DMS 273 (cell line): Measurements from ENCODE around the gene NFATC1.
A peak's percentile ranks its signal among the peaks of the same experiment; 100 is the strongest.

Source experiments
- DNase-seq: peaks from one replicate; lab custom pipeline; 2025; ENCODE audit not compliant: unreplicated experiment; lab: John Stamatoyannopoulos, UW

NFATC1 gene

DNA sequence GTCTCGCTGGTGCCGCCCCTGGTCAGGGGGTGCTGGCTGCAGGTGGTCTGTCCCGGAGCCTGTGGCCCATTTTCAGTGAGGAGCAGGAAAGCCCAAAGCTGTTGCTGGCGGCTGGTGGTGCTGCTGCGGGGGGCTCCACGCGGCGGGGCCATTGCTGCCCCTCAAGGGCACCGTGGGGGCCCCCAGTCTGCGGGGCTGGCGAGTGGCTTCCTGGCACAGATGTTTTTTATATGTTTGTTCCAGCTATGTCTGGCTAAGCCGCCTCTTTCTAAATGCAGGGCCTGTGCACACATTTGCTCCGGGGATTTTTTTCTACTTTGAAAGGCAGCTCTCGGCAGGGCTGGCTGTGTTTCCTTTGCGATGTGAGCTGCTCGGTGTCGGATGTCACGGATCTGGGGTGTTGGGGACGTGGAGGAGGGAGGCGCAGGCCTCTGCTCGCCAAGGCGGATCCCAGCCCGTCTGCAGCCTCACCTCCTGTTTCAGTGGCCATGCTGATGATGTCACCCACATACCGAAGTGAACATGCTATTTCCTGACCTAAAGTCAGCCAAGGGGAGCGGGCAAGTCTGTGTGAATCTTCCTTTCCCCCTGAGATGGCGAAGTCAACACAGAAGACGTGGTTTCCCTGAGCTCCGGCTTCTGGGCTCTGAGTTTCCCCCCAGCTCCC, 171.9 kb downstream of the NFATC1 start:
- peak; percentile 84 for DNase-seq

- DNase-seq: no peak
Observed at GRCh38 chr18:79568543-79569205, 172.9 kb downstream of the NFATC1 start.

- DNase-seq: no peak
Observed at GRCh38 chr18:79569720-79570119, 174.0 kb downstream of the NFATC1 start.

DNA sequence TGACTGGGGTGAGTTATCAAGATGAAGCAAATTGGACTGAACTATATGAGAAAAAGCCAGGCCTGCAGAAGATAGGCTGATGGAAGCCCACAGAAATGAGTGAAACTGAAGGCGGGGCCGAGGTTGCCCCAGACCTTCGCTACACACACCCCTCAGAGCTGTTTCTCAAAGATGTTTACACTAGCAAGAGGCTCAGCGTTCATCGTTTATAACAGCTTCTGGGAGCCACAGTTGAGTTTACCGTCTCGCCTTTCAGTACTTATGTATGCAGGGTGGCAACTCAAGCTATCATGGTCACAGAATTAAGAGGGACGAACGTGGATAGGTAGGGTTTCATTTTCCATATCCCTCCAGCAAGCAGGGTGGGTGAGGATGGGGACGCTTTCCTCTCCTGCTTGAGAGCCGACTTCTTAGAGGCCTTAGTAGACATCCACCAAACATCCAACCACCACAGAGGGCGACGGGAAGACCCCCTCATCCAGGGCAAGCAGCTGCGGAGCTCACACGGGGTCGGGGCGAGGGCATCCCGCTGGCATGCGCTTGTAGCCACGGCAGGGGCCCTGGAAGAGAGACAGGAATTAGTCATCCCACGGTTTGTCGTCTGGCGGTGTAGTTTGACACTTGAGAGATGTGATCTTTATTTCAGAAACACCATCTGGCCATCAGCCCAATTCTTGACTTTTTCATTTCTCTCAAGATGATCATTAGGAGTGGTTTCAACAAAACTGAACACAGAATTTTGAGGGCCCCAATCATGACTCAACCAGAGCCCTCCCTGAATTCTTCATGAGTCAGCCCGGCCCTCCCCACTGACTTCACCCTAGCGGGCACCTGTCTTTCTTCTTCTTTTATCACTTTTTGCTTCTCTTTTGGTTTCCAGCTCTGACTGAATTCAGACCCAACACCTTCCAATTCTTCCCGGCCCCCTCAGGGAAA, 174.8 kb downstream of the NFATC1 start:
- peak; percentile 77 for DNase-seq

GRCh38 chr18:79571211-79572092, 175.7 kb downstream of the NFATC1 start:
- DNase-seq: no peak

GRCh38 chr18:79572093-79572780, 176.5 kb downstream of the NFATC1 start:
- DNase-seq: no peak

DNA sequence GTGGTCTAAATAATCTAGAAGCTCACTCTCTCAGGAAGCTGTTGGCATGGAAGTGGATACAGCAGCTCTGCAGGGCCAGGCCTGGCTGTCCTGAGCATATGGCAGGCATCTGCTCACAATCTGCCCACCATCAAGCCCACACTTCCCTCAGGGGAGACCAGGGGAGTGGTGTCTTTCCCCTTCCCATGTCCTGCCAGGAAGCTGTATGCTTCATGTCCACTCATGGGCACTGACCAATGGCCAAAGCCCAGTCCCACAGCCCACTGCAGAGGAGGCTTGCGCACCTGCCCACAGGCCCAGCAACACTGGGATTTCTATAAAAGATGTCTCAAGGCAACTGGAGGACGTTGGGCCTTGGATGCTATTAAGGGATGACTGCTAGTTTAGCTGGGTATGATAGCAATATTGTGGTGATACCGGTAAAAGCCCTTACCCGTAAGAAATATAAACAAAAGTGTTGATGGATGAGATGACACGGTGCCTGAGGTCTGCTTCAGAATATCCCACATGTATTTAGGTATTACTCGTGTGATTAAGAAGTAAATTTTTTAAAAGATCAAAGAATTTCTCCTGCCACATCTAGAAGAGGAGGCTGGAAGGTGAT, 177.2 kb downstream of the NFATC1 start:
- peak; percentile 72 for DNase-seq

- no peak for DNase-seq
Observed at GRCh38 chr18:79573921-79574491, 178.3 kb downstream of the NFATC1 start.

GRCh38 chr18:79574938-79575525, 179.3 kb downstream of the NFATC1 start:
- no peak for DNase-seq

- DNase-seq: peak; percentile 90
Observed at GRCh38 chr18:79575891-79576685, 180.4 kb downstream of the NFATC1 start.

DNA sequence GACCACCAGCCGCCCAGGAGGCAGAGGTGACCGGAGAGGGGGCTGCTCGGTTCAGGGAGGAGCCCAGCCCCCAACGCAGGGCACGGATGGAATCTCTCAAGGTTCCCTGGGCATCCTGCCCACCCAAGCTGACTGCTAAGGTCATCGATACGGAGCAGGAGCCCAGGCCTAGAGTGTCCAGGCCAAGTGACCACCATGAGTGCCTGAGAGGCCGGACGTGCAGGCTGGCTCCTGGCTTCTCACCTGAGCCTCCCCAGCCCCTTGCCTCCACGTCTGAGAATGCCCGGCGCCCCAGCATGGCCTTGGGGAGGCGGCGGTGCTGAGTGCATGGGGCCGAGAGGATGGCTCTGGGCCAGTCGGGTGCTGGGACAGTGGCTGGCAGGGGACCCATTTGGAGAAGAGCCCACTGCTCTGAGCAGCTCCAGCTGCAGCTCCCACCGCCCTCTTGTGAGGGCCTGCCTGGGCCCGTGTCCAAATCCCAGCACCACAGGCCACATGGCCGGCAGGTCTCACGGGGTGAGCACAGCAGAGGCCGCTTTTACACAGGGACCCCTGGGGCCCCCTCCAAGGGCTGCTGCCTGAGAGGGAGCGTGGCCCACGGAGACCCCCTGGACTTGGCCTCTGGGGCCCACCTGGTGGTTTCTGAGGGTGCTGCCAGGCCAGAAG, 181.1 kb downstream of the NFATC1 start:
- DNase-seq: peak; percentile 93

- DNase-seq: no peak
Observed at GRCh38 chr18:79577451-79578395, 182.0 kb downstream of the NFATC1 start.

GRCh38 chr18:79578396-79579260, 182.9 kb downstream of the NFATC1 start:
- peak; percentile 19 for DNase-seq
